VCaP (cell line): Measurements from ENCODE around the gene CAPN5.

Source experiments
- H3K27ac ChIP-seq: fragments of 450-650 bp; 2 replicates; pipeline ENCODE4 v1.5.1; 2017
- TF ChIP-seq, protein P1 (sequence below): fragments of 450-650 bp; conservative IDR thresholded peaks from 2 replicates; pipeline ENCODE4 v1.5.1; 2017; ENCODE audit warnings: mild to moderate bottlenecking, moderate library complexity

Gene CAPN5

DNA sequence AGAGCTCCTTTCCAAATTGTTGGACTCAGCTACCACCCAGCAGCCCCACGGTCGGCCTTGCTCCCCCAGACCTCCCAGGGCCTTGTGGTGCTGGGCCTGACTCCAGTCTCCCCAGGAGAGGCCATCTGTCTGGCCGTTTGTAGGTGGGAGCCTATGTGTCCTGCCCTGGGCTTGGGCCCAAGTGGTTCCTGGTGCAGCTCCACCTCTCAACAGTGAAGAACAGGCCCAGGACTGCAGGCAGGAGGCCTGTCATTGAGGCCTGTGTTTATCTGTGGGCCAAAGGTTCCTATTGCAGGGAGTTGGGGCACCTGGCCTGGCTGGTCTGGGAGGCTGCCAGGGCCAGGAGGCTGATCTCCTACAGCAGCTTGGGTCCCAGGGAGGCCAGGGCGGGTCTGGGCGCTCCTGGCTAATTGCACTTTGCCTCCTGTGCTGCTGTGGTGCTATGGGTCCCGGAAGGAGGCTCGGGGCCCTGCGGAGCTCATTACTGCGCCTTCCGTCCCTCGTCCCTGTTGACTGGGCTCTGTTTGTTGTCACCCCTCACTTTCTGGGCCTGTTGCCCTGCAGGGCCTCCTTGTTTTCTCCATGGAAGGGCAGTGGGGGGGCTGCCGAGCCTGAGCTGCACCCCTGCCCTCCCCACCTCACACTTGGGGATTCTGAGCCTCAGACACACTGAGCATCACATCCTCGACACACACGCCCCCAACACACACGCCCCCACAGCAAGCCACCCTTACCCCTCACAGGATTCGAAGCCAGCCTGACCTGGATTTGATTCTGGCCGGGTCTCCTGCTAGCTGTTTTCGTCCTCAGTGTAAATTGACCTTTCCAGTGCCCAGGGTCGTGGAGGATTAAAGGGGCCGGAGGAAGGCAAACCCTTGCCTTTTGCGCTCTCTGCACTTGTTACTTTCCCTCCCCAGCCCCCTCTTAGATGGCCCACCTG lies 29.1 kb downstream of the CAPN5 start:
- H3K27ac ChIP-seq: peak overlapping the region; percentile 51

DNA sequence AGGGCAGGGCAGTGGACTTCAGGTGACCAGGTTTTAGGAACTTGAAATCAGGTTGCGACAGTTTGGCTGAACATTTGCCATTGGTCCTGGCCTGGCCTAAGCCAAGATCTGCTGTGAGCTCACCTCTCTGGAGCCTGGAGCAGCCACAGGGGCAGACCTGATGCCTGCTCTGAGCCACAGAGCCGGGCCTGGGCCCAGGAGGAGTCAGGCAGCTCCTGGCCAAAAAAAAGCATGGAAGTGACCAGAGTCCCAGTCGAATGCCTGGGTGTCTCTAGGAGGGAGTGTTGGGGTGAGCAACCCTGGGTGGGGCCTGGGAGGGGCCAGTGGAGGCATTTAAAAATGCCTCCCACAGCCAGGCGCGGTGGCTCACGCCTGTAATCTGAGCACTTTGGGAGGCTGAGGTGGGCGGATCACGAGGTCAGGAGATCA lies 29.8 kb downstream of the CAPN5 start:
- peak overlapping the region; percentile 51 for H3K27ac ChIP-seq
- TF ChIP-seq, protein P1, sequence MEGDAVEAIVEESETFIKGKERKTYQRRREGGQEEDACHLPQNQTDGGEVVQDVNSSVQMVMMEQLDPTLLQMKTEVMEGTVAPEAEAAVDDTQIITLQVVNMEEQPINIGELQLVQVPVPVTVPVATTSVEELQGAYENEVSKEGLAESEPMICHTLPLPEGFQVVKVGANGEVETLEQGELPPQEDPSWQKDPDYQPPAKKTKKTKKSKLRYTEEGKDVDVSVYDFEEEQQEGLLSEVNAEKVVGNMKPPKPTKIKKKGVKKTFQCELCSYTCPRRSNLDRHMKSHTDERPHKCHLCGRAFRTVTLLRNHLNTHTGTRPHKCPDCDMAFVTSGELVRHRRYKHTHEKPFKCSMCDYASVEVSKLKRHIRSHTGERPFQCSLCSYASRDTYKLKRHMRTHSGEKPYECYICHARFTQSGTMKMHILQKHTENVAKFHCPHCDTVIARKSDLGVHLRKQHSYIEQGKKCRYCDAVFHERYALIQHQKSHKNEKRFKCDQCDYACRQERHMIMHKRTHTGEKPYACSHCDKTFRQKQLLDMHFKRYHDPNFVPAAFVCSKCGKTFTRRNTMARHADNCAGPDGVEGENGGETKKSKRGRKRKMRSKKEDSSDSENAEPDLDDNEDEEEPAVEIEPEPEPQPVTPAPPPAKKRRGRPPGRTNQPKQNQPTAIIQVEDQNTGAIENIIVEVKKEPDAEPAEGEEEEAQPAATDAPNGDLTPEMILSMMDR: no peak

More for the DNA sequence above, 29.1 kb downstream of the CAPN5 start:
- TF ChIP-seq, protein P1: no peak

DNA sequence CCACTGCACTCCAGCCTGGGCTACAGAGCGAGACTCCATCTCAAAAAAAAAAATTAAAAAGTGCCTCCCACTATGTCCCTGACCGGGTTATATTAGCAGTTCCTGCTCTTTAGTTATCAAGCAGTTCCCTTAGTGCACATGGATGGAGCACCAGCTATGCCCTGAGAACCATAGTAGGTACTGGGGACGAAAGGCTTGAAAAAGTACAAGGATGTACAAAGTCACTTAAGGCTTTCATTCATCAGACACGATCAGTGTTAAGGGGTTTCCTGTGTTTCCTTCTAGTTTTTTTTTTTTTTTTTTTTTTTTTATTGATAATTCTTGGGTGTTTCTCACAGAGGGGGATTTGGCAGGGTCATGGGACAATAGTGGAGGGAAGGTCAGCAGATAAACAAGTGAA lies 30.4 kb downstream of the CAPN5 start:
- peak overlapping the region; percentile 51 for H3K27ac ChIP-seq

DNA sequence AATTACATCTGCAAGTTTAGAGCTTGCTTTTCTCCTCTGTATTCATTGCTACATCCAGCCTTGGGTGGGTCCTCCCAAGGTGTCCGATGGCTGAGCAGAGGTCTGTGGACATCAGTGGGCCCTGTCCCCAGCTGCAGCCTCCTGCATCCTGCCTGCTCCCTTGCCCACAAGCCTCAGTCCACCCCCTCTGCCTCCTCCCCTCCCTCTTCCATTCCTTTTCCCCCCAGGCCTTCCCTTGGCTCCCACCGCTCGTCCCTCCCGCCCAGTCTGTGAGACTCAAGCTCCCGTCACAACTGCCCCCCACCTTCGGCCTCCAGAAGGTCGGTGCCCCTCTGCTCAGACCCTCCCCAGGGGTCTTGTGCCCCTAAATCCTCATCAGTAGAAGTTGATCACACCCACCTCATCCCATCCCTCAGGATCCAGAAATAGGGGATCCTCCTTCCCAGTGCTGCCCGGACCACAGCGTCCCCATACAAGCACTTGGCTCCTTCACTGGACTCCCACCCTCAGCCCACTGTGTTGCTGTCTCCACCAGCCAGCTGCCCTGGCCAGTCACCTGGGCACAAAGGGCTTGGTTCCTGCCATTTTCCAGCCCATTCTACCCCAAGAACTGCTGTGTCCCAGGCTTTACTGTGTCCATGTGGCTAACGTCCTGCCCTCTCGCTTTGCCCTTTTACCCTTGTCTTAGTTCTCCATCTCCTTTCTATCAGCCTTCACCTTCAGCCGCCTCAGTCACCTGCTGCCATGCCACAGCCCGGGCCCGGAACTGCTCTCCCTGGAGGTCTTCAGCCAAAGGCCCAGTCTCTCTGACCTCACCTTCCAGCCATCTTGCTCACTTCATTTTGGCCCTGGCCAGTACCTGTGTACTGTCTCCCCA lies 33.6 kb downstream of the CAPN5 start:
- no peak overlapping the region for H3K27ac ChIP-seq

DNA sequence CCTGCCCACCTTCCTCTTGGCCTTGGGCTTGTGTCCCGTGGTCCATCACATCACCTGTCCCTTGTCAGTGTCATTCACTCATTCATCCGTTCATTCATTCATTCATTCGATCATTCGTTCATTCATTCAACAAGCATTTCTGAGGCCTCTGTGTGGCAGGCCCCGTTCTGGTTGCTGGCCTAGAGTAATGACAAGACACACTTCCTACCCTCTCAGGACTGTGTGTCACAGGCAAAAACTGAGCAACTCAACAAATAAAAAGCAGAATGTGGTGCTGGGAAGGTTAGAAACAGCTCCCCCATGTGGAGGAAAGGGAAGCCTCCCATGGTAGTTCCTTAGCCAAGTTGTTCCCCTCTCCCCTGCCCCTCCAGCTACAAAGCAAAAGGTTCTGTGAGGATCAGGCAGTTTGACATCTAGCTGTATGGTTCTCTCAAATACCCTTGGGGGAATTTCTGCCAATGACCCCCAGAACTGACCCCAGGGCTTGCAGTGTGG lies 34.3 kb downstream of the CAPN5 start:
- TF ChIP-seq, protein P1: peak; percentile 67
- H3K27ac ChIP-seq: no peak overlapping the region

More for the DNA sequence above, 33.6 kb downstream of the CAPN5 start:
- TF ChIP-seq, protein P1: no peak

DNA sequence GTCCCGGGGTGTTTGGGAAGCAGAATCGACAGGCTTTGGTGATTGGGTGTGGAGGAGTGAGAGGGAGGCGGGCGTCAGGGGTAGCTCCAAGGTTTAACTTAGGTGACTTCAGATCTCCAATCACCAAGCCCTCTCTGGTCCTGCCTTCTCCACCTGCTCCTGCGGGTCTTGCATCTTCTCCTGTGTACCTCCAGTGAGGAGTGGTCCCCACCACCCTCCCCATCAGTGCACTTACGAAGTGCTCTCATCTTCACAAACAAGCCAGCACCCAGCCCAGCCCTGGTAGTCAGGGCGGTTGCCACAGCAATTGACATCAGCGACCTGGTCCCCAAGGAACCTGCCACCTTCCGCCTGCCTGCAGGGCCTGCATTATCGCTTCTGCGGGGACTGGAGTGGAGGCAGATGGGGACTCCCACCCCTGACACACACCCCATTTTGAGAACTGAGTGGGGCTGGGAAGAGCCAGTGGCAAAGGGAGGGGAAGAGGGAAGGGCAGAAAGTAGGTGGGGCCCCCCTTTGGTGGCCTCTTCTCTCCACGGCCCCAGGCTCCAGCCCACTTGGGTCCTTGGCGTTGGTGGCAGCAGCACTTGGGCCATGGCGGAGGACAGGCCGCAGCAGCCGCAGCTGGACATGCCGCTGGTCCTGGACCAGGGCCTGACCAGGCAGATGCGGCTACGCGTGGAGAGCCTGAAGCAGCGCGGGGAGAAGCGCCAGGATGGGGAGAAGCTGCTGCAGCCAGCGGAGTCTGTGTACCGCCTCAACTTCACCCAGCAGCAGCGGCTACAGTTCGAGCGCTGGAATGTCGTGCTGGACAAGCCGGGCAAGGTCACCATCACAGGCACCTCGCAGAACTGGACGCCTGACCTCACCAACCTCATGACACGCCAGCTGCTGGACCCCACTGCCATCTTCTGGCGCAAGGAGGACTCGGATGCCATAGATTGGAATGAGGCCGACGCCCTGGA lies 35.8 kb downstream of the CAPN5 start, which contains the start of gene OMP:
TSS of gene OMP (plus strand) at position 595 of the 965 bp plus-strand sequence. CDS start at position 595, 0 bp downstream.
- H3K27ac ChIP-seq: no peak within 1 kb of the TSS
- TF ChIP-seq, protein P1: no peak

DNA sequence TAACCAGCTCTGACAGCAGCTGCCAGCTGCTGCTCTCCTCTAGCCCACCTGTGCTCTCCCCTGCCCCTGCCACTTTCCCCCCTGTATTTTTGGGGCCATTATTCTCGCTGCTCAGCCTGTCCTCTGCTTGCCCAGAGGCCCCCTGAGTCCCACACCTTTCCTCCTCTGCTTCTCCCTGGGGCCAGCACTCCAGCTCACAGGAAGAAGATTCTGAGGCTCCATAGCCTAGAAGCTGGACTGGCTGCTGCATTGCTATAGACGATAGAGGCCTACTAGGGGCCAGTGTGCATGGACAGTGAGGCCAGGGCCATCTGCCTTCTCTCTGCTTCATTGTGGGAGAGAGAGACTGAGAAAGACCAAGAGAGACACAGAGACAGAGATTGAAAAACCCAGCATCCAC lies 36.5 kb downstream of the CAPN5 start:
- TF ChIP-seq, protein P1: no peak
- no peak overlapping the region for H3K27ac ChIP-seq
